22Rv1 (cell line): ENCODE results near the gene CHST10.
A peak's percentile ranks its signal among the peaks of the same experiment; 100 is the strongest.

Experiments
- H3K27ac ChIP-seq: fragments of 450-650 bp; 2 replicates; pipeline ENCODE4 v1.5.1; 2017
- CTCF ChIP-seq: fragments of 450-650 bp; IDR thresholded peaks from 2 replicates; pipeline ENCODE4 v1.5.1; 2017; ENCODE audit warnings: mild to moderate bottlenecking
- ZFX ChIP-seq: fragments of 450-650 bp; IDR thresholded peaks from 2 replicates; pipeline ENCODE4 v1.6.1; 2017; ENCODE audit warnings: antibody characterized with exemption, borderline replicate concordance

The CHST10 gene

DNA sequence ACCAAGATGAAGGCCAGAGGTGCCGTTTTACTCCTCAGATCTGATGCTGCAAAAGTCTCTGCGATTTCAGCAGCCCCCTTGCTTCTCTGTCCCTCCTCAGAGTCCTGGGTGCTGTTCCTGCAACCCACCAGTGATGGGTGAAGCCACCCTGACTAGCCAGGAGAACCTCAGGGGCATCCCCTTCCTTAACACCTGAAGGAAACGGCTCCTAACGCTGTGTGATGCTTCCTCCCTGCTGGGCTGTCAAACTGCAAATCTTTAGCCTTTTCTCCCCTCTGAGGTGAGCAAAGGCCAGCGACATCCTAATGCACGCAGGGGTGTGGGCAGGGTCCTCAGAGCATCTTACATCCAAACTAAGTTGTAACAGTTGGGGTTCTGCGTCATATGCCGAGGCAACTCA is 24.8 kb downstream of the CHST10 start:
- no peak for TF ChIP-seq ZFX

DNA sequence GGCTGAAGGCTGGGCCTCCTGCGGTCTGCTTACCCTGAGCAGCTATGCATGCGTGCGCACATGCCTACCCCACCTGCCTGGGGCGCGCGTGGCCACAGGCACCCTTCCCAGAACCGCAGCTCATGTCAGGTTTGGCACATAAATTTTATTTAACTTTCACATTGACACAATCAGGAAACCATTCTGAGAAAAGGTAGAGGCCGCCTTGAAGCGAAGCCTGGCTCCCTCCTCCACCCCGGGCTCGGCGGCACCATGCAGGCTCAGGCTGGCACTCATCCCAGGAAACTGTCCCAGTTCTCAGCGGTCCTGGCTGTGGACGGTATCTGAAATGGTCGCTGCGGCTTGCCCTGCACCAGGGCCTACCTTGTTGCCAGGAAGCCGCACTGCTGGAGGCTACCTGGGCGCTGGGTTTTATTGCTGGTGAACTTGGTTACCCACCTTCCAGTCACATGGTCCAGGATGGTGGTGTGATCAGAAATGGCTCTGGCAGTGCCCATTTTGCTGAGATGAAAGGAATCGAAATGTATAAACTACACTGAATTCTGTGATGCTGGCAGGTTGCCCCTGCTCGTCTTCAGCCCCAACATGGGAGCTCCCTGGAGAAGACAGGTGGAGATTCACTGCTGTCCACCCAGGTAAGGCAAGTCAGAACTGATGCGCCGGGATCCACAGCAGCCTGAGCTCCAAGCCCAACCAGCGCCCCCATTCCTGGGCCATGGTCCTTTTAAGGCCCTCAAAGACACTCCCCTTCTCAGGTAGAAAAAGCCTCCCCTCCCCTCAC is 25.5 kb downstream of the CHST10 start:
- H3K27ac ChIP-seq: no peak overlapping the region
- no peak for TF ChIP-seq CTCF
- no peak for TF ChIP-seq ZFX

More for the DNA sequence above, 24.8 kb downstream of the CHST10 start:
- no peak overlapping the region for H3K27ac ChIP-seq

- TF ChIP-seq ZFX (no peak), CTCF (no peak)
These were observed 27.2 kb downstream of the CHST10 start for GRCh38 chr2:100390001-100390940.

GRCh38 chr2:100388703-100389102 is 28.8 kb downstream of the CHST10 start:
- no peak overlapping the region for H3K27ac ChIP-seq
- TF ChIP-seq CTCF: no peak
- no peak for TF ChIP-seq ZFX

More at GRCh38 chr2:100390001-100390940, 27.2 kb downstream of the CHST10 start:
- no peak overlapping the region for H3K27ac ChIP-seq

- TF ChIP-seq ZFX: no peak
- no peak for TF ChIP-seq CTCF
- no peak overlapping the region for H3K27ac ChIP-seq
These were observed 33.5 kb downstream of the CHST10 start for GRCh38 chr2:100383954-100384353.

DNA sequence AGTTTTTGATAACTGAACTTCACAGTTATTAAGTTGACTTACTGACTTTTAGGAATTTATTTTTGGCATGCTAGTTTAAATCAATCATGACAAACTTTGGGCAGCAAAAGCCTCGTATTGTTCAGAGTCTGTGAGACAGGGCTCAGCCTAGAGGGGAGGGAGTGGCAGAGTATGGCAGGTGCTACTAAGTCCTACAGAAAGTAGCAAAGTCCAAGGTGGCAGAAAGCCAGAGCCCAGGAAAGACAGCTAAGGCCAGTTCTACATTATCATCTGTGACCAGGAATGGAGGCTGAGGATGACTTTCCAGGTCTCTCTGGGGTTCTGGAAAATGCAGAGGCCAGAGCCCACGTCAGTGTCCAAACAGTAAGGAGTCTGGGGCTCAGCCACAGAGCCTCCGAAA is 34.2 kb downstream of the CHST10 start:
- no peak overlapping the region for H3K27ac ChIP-seq
- TF ChIP-seq ZFX (no peak), CTCF (no peak)

DNA sequence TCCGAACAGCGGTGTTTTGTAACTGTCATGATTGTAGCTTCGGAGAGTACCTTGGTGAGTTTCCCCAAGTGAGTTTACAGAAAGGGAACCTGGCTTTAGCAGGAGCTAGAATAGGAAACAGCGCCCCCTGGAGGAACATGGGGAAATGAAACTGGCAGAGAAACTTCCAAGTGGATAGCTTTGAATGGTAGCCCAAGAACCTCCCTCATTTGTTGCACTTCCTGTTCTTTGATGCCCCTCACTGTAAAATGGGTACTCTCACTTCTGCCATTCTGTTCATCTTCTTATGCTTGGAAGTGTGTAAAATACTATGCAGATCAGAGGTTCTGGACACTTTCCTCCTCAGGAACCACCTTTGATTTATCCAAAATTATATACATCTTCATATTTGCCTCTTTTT is 36.2 kb downstream of the CHST10 start:
- no peak overlapping the region for H3K27ac ChIP-seq
- TF ChIP-seq CTCF (peak; percentile 91), ZFX (no peak)
